Adrenal gland (tissue), 12 donors: ENCODE results near the gene TRIO. TPM values are rescaled to one million over a fixed set of nuclear protein-coding genes. Genes with fewer than 3 reads are reported as not detected.

Source experiments
- DNase-seq, 7 donors: peaks; one replicate each; pipeline ENCODE4 v3.0.0-alpha.2; 2019 to 2020
- H3K27ac ChIP-seq, 5 donors: fragments of 200-600 bp; sonication (generic) in 4 of 5; 1 replicate in 3 of 5; 2 replicates in 2 of 5; pipeline versions ENCODE4 v1.5.1 to v1.8.0; 2016 to 2020; ENCODE audit warnings: mild to moderate bottlenecking in 1 of 5
- H3K27me3 ChIP-seq: fragments of 200-600 bp; 2 replicates; pipeline ENCODE4 v1.8.0; 2021
- H3K36me3 ChIP-seq, 2 donors: fragments of 200-600 bp; replicated peaks in 1 of 2; 1 replicate in 1 of 2; 2 replicates in 1 of 2; pipeline versions ENCODE4 v1.5.1 to v1.8.0; 2018 to 2022
- H3K4me1 ChIP-seq, 2 donors: fragments of 200-600 bp; replicated peaks in 1 of 2; 1 replicate in 1 of 2; 2 replicates in 1 of 2; pipeline versions ENCODE4 v1.5.1 to v1.8.0; 2018 to 2021
- H3K4me3 ChIP-seq, 4 donors: fragments of 200-600 bp; sonication (generic) in 3 of 4; one replicate each; pipeline ENCODE4 v1.5.1; 2016 to 2018
- H3K9me3 ChIP-seq, 3 donors: fragments of 200-600 bp; sonication (generic) in 1 of 3; replicated peaks in 1 of 3; 1 replicate in 2 of 3; 2 replicates in 1 of 3; pipeline versions ENCODE4 v1.5.1 to v1.8.0; 2016 to 2021
- POLR2A ChIP-seq, 2 donors: fragments of 450-650 bp; IDR thresholded peaks; one replicate each; pipeline ENCODE4 v1.6.1; 2017; ENCODE audit warnings: antibody characterized with exemption in 2 of 2, mild to moderate bottlenecking in 2 of 2, moderate library complexity in 1 of 2
- WGBS, 4 donors: extraction: QIAGEN DNeasy Blood & Tissue Kit in 2 of 4; methylation state at CpG; one replicate each; pipeline versions ENCODE4 v1.1.5 to v1.1.7; 2013 to 2017; 5-methylcytosine and 5-hydroxymethylcytosine counted together
- intact Hi-C, 2 donors: fragments of 100-400 bp; cut with DNase I; formaldehyde crosslinking; loops; one replicate each; pipeline versions ENCODE4 v1.14.1 to v1.15.0; 2022 to 2023
- polyA plus RNA-seq, 3 donors: library from polyadenylated mRNA; stranded (reverse); fragments of 200-250 nt in 2 of 3; fragments of 350-450 nt in 1 of 3; fragmentation: Illumina TruSeq in 1 of 3; extraction: RNeasy Lipid Tissue Mini Kit (QIAGEN cat#74804) in 1 of 3; gene quantifications; one replicate each; pipeline ENCODE4 v1.2.3, GENCODE V29; 2013 to 2014
- total RNA-seq, 9 donors: library from RNA; depleted of rRNA in 4 of 9; stranded (reverse); fragments of >200 nt in 4 of 9; fragments of 120-200 nt in 1 of 9; fragmentation: NEBNext Ultra II Directional in 1 of 9; extraction: Animal tissue kit (Norgen Biotek cat#: 25700) in 1 of 9; gene quantifications; one replicate each; pipeline versions ENCODE4 v1.1.0 to v1.2.4, GENCODE V29; 2013 to 2023
- TF ChIP-seq, protein P1 (sequence below), 6 experiments: fragments of 450-650 bp in 4 of 6; fragments of 200-600 bp in 2 of 6; sonication (generic) in 1 of 6; IDR thresholded peaks; 1 replicate in 5 of 6; 2 replicates in 1 of 6; pipeline versions ENCODE4 v1.5.1 to v1.8.0; 2016 to 2021; ENCODE audit warnings: antibody characterized with exemption in 6 of 6, mild to moderate bottlenecking in 2 of 6, moderate library complexity in 1 of 6
- donor health status: healthy with polysubstance abuse.
- donor health status: Bipolar disorder and iron deficiency.
- donor health status: DM: yes; HTN: yes; CAD: no.
- donor health status: DM: no; HTN: no; CAD: no.
- donor health status: DM: no; HTN: no; CAD: no.
- donor health status: DM: yes; HTN: yes; CAD: no.

Gene TRIO
- total and polyA plus RNA-seq, 12 donors, result 27.3 to 109 (median 72.4) TPM

DNA sequence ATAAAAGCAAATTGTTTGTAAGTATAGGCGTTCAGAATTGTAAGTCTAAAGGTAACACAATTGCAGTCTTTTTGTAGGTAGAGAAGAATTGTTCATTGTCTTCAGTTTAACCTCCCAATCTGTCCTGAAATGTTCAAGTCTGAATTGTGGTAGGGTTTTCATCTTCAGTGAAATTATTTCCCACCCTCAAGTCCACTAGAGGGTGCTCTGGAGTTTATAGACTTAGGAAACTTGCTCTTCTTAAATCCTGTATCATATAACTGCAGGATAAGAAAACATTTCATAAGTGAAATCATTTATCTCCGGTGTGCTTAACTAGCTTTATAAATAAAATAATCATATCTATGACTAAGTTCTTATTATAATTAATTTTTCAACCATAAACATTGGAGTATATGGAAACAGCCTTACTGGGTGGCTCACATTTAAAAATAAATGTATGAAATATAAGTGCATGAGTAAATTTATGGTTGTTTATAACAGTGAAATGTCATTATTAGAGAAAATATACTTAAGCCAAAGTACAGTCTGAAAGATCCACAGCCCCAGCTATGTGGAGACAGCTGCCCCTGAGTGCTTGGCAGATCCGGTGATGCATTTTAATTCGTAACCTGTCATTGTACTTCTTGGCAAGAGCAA is 256.0 kb downstream of the TRIO start:
- intact Hi-C loops, result loop anchor here in 1 of 2 donors (5.0 kb wide), 1 partner anchor 253 kb away; no protein-coding TSS in a partner anchor
- 44 to 61% (median 57%) methylated on average over 4 of the region's 4 CpGs for WGBS, 4 donors
- H3K36me3 ChIP-seq, result peaks cover 0 to 25% of the 10 kb centered on the region in 2 donors
- H3K4me3 ChIP-seq, result no peak overlapping the region
- H3K9me3 ChIP-seq, result no peaks in the 10 kb centered on the region
- no peaks in the 10 kb centered on the region for H3K27me3 ChIP-seq
- H3K27ac ChIP-seq, result no peak overlapping the region
- peak in 1 of 7 donors; percentile 47 for DNase-seq
- peaks cover 6 to 15% of the 10 kb centered on the region in 2 donors for H3K4me1 ChIP-seq
- TF ChIP-seq POLR2A (IDR thresholded peaks at IDR 0.05), result no peak
- TF ChIP-seq, protein P1, sequence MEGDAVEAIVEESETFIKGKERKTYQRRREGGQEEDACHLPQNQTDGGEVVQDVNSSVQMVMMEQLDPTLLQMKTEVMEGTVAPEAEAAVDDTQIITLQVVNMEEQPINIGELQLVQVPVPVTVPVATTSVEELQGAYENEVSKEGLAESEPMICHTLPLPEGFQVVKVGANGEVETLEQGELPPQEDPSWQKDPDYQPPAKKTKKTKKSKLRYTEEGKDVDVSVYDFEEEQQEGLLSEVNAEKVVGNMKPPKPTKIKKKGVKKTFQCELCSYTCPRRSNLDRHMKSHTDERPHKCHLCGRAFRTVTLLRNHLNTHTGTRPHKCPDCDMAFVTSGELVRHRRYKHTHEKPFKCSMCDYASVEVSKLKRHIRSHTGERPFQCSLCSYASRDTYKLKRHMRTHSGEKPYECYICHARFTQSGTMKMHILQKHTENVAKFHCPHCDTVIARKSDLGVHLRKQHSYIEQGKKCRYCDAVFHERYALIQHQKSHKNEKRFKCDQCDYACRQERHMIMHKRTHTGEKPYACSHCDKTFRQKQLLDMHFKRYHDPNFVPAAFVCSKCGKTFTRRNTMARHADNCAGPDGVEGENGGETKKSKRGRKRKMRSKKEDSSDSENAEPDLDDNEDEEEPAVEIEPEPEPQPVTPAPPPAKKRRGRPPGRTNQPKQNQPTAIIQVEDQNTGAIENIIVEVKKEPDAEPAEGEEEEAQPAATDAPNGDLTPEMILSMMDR (IDR thresholded peaks at IDR 0.05), result peak; percentile 52 to 78 (median 63)

DNA sequence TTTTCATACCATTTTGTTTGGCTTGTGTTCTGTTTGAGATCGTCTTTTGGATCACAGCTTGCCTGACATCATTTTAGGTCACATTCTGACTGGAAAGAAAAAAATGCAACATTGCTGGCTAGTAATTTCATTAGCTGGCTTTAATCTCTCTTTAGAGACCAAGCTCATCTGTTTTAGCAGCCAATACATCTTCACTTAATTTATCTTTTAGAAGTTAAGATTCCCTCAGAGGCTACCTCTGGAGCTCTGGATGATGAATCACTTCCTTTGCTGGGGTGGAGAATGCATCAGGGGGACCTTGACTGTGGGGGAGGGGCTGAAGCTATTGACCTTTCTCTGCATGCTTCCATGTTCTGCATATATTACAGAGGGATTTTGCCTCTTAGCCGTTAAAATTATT is 256.9 kb downstream of the TRIO start:
- peaks cover 0 to 16% of the 10 kb centered on the region in 2 donors for H3K36me3 ChIP-seq
- no peak for TF ChIP-seq POLR2A (IDR thresholded peaks at IDR 0.05)
- TF ChIP-seq, protein P1 (IDR thresholded peaks at IDR 0.05), result no peak
- WGBS, 4 donors, result 32 to 49% (median 40%) methylated on average over 2 of the region's 2 CpGs
- DNase-seq, result peak in 4 of 7 donors; percentile 37 to 54 (median 44)
- H3K4me3 ChIP-seq, result no peak overlapping the region
- H3K27ac ChIP-seq, result no peak overlapping the region
- intact Hi-C loops, result no loop called here
- H3K9me3 ChIP-seq, result no peaks in the 10 kb centered on the region
- no peaks in the 10 kb centered on the region for H3K27me3 ChIP-seq
- H3K4me1 ChIP-seq, result peaks cover 6 to 15% of the 10 kb centered on the region in 2 donors

DNA sequence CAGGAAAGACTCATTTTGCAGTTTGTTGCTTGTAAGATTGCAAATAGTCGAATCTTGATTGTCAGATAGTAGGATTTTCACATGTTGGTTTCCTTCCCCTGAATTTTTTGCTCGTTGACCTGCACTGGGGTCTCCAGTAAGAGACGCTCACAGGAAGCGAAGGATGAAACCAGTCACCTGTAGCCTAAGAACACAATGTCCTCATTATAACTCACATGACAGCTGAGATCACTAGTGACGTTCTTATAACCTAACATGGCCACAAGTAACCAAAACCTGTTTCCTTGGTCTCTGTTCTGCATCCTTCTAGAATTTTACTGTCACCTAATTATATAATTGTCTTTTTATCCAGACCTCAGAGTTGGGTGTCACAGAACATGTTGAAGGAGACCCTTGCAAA is 257.5 kb downstream of the TRIO start:
- WGBS, 4 donors, result 77 to 92% (median 90%) methylated on average over 5 of the region's 5 CpGs
- peaks cover 0 to 11% of the 10 kb centered on the region in 2 donors for H3K36me3 ChIP-seq
- peaks cover 6 to 15% of the 10 kb centered on the region in 2 donors for H3K4me1 ChIP-seq
- no peak for DNase-seq
- TF ChIP-seq POLR2A (IDR thresholded peaks at IDR 0.05), result no peak
- TF ChIP-seq, protein P1 (IDR thresholded peaks at IDR 0.05), result no peak
- intact Hi-C loops, result no loop called here
- no peak overlapping the region for H3K4me3 ChIP-seq
- no peaks in the 10 kb centered on the region for H3K27me3 ChIP-seq
- H3K9me3 ChIP-seq, result no peaks in the 10 kb centered on the region
- H3K27ac ChIP-seq, result no peak overlapping the region

DNA sequence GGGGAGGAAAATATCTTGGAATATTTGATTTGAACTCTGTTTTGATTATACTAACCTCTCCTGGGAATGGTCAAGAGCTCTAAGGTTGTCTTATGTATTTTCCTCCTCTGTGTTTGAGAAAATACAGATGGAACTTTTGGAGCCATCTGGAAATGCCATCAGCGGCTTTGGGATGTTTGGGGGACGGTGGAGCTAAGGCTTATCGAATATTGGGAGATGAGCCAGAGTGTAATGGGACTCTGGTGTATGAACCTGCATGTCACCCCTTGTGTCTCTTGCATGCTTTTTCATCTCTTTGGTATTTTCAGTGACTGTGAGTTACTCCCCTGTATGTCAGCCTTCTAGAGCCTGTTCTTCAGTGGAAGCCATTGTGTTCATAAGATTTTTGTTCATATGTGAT is 258.5 kb downstream of the TRIO start:
- Histone ChIP-seq H3K4me3 (no peak overlapping the region), H3K4me1 (peaks cover 6 to 15% of the 10 kb centered on the region in 2 donors), H3K27me3 (no peaks in the 10 kb centered on the region), H3K36me3 (peaks cover 0 to 19% of the 10 kb centered on the region in 2 donors), H3K9me3 (no peaks in the 10 kb centered on the region), H3K27ac (no peak overlapping the region)
- WGBS, 4 donors, result 89 to 96% (median 90%) methylated on average over 3 of the region's 3 CpGs
- DNase-seq, result no peak
- intact Hi-C loops, result no loop called here
- TF ChIP-seq POLR2A (IDR thresholded peaks at IDR 0.05), result no peak
- TF ChIP-seq, protein P1 (IDR thresholded peaks at IDR 0.05), result no peak
